WTC11 (cell line): ENCODE measurements around the gene GPR137B. TPM values are rescaled to one million over a fixed set of nuclear protein-coding genes. Genes with fewer than 3 reads are reported as not detected.
"Not testable (repeated sequence)": the region's sequence is repeated elsewhere in the genome, so short reads cannot be mapped to it uniquely, and the experiment has no call there.

Source experiments
- ATAC-seq: fragments of 200-7000 bp; cut with Tn5 transposase; 2 replicates; pipeline ENCODE4 v1.10.0; 2021; ENCODE audit warnings: mild to moderate bottlenecking, moderate library complexity
- CTCF ChIA-PET: fragments of 300-600 bp; sonication (Branson Sonifier 250); formaldehyde crosslinking; loops from one replicate; lab custom pipeline; 2021; ENCODE audit warnings: antibody characterized with exemption; lab: Charles Lee
- POLR2A ChIA-PET: fragments of 350-600 bp; sonication (Branson Sonifier 250); formaldehyde crosslinking; loops from one replicate; lab custom pipeline; 2021; ENCODE audit warnings: antibody characterized with exemption; lab: Charles Lee
- DNase-seq: peaks from one replicate; pipeline ENCODE4 v3.0.0; 2021; ENCODE audit warnings: low spot score
- H3K27ac Mint-ChIP-seq: 2 replicates; pipeline ENCODE4 v1.8.0; 2021; ENCODE audit warnings: mixed read lengths
- H3K27me3 Mint-ChIP-seq: 2 replicates; pipeline ENCODE4 v1.8.0; 2021; ENCODE audit warnings: low read depth, mild to moderate bottlenecking, moderate library complexity, mixed read lengths
- H3K36me3 Mint-ChIP-seq: 2 replicates; pipeline ENCODE4 v1.8.0; 2021; ENCODE audit warnings: mixed read lengths
- H3K4me1 Mint-ChIP-seq: 2 replicates; pipeline ENCODE4 v1.8.0; 2022; ENCODE audit warnings: mixed read lengths
- H3K4me3 Mint-ChIP-seq: 2 replicates; pipeline ENCODE4 v1.8.0; 2021; ENCODE audit warnings: mild to moderate bottlenecking, moderate library complexity, mixed read lengths
- H3K9me3 Mint-ChIP-seq: 2 replicates; pipeline ENCODE4 v1.8.0; 2021; ENCODE audit warnings: mixed read lengths
- FOXJ3 ChIP-seq: sonication (generic); formaldehyde crosslinking; IDR thresholded peaks from 2 replicates; pipeline ENCODE4 v1.9.0; 2021; ENCODE audit warnings: missing genetic modification reagents, mild to moderate bottlenecking, borderline replicate concordance
- GTF2I ChIP-seq: fragments of 250-450 bp; sonication (Bioruptor Pico); conservative IDR thresholded peaks from 2 replicates; pipeline ENCODE4 v1.4.0; 2021; ENCODE audit warnings: mild to moderate bottlenecking
- HMGA2 ChIP-seq: fragments of 250-450 bp; sonication (Bioruptor Pico); IDR thresholded peaks from 2 replicates; pipeline ENCODE4 v1.4.0; 2021; ENCODE audit warnings: mild to moderate bottlenecking, moderate library complexity
- KAT7 ChIP-seq: sonication (generic); formaldehyde crosslinking; IDR thresholded peaks from 2 replicates; pipeline ENCODE4 v1.8.1; 2023; ENCODE audit warnings: missing genetic modification reagents, mild to moderate bottlenecking, borderline replicate concordance
- SP1 ChIP-seq: sonication (generic); formaldehyde crosslinking; conservative IDR thresholded peaks from 2 replicates; pipeline ENCODE4 v1.8.1; 2022; ENCODE audit warnings: missing genetic modification reagents
- TEAD4 ChIP-seq: sonication (generic); formaldehyde crosslinking; IDR thresholded peaks from 2 replicates; pipeline ENCODE4 v1.8.0; 2022; ENCODE audit warnings: mild to moderate bottlenecking, missing genetic modification reagents
- TP53 ChIP-seq: sonication (generic); formaldehyde crosslinking; IDR thresholded peaks from 2 replicates; pipeline ENCODE4 v1.8.1; 2023; ENCODE audit warnings: mild to moderate bottlenecking, missing genetic modification reagents
- ZNF219 ChIP-seq: sonication (generic); formaldehyde crosslinking; IDR thresholded peaks from 2 replicates; pipeline ENCODE4 v1.8.0; 2023; ENCODE audit warnings: missing genetic modification reagents, mild to moderate bottlenecking, borderline replicate concordance
- ZNF423 ChIP-seq: fragments of 250-450 bp; sonication (Bioruptor Pico); IDR thresholded peaks from 2 replicates; pipeline ENCODE4 v2.1.2; 2022; ENCODE audit warnings: mild to moderate bottlenecking, moderate library complexity
- ZNF671 ChIP-seq: fragments of 250-450 bp; sonication (Bioruptor Pico); IDR thresholded peaks from 2 replicates; pipeline ENCODE4 v1.8.0; 2021; ENCODE audit warnings: mild to moderate bottlenecking
- total RNA-seq: library from RNA; stranded (reverse); gene quantifications from 3 replicates; pipeline ENCODE4 v1.2.3, GENCODE V29; 2021
- TF ChIP-seq, protein P1 (sequence below): fragments of 250-450 bp; sonication (Bioruptor Pico); conservative IDR thresholded peaks from 2 replicates; pipeline ENCODE4 v1.9.0; 2021; ENCODE audit warnings: mild to moderate bottlenecking
- TF ChIP-seq, protein P2 (sequence below): fragments of 250-450 bp; sonication (Bioruptor Pico); IDR thresholded peaks from 2 replicates; pipeline ENCODE4 v1.9.0; 2021; ENCODE audit warnings: moderate library complexity, mild to moderate bottlenecking, inconsistent platforms, borderline replicate concordance
- TF ChIP-seq, protein P3 (sequence below): sonication (generic); formaldehyde crosslinking; IDR thresholded peaks from 2 replicates; pipeline ENCODE4 v1.8.1; 2022; ENCODE audit warnings: mild to moderate bottlenecking, missing genetic modification reagents, moderate library complexity, borderline replicate concordance

GPR137B gene
- total RNA-seq, 1 experiment from 2014 or later: 6.3 TPM

DNA sequence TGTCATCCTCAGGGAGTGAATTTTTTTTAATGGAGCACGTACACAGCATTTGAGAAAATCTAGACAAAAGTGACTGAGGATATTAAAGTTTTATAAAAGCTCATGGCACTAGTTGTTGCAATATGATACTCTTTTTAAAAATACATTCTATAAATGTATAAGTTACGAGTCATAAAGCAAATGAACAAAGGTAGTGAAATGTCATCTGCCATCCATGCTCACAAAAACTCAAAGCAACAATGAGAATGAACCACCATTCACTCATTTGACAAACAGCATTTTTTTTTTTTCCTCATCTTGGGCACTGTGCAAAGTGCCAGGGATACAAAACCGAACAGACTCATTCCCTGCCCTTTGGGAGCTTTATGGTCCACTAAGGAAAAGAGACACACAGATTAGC lies 38.7 kb downstream of the GPR137B start:
- H3K27me3 Mint-ChIP-seq: no peaks in the 10 kb centered on the region
- ATAC-seq (no peak), DNase-seq (no peak)
- H3K27ac Mint-ChIP-seq: no peak overlapping the region
- CTCF ChIA-PET: no interaction called here
- H3K9me3 Mint-ChIP-seq: no peaks in the 10 kb centered on the region
- TF ChIP-seq TEAD4 (CRISPR knock-in tag): no peak
- TF ChIP-seq ZNF671 (CRISPR knock-in tag): no peak
- TF ChIP-seq, protein P1, sequence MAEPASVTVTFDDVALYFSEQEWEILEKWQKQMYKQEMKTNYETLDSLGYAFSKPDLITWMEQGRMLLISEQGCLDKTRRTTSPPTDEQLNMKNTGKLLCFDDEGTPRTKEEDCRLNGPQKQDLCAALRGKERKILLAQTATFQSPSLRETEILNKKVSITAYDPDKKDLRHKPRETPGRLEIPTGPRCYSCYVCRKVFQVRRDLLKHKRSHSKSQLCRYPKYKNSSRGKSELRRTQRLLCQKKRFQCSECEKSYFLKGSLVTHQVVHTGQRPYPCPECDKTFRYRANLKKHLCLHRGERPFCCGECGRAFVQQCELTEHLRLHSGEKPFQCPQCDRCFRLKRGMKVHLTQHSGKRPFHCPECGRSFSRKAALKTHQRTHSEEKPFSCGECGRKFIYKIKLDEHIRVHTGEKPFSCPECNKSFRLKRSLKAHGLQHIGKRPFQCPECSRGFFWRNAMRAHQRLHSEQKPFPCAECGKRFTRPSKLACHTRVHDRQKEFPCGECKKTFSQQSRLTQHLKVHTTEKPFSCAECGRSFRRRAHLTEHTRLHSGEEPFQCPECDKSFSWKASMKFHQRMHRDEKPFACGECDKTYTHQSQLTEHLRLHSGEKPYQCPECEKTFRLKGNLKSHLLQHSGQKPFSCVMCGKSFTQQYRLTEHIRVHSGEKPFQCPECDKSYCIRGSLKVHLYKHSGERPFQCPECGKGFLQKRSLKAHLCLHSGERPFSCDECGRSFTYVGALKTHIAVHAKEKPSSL (CRISPR knock-in tag): no peak
- TF ChIP-seq ZNF423 (CRISPR knock-in tag): no peak
- TF ChIP-seq SP1 (CRISPR knock-in tag): no peak
- TF ChIP-seq HMGA2: no peak
- no peak for TF ChIP-seq FOXJ3 (CRISPR knock-in tag)
- POLR2A ChIA-PET: no interaction called here
- peaks cover 8% of the 10 kb centered on the region for H3K36me3 Mint-ChIP-seq
- no peaks in the 10 kb centered on the region for H3K4me1 Mint-ChIP-seq
- no peak overlapping the region for H3K4me3 Mint-ChIP-seq

DNA sequence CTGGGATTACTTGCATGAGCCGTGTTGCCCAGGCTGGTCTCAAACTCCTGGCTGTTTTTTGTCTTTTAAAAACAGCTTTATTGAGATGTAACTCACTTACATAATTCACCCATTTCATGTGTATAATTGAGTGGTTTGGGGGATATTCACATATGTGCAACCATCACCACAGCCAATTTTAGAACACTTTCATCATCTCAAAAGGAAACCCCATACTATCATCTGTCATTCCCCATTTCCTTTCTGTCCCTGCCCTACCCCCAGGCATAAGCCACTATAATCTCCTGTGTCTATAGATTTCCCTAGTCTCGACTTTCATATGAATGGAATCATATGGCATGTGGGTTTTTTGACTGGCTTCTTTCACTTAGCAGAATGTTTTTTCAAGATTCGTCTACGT lies 43.3 kb downstream of the GPR137B start:
- POLR2A ChIA-PET: no interaction called here

DNA sequence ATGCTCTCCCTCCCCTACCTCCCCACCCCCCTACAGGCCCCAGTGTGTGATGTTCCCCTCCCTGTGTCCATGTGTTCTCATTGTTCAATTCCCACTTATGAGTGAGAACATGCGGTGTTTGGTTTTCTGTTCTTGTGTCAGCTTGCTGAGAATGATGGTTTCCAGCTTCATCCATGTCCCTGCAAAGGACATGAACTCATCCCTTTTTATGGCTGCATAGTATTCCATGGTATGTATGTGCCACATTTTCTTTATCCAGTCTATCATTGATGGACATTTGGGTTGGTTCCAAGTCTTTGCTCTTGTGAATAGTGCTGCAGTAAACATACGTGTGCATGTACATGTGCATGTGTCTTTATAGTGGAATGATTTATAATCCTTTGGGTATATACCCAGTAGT lies 44.1 kb downstream of the GPR137B start:
- not testable (repeated sequence) for H3K27ac Mint-ChIP-seq

More for the DNA sequence above, 43.3 kb downstream of the GPR137B start:
- H3K27ac Mint-ChIP-seq: no peak overlapping the region
- TF ChIP-seq, protein P2, sequence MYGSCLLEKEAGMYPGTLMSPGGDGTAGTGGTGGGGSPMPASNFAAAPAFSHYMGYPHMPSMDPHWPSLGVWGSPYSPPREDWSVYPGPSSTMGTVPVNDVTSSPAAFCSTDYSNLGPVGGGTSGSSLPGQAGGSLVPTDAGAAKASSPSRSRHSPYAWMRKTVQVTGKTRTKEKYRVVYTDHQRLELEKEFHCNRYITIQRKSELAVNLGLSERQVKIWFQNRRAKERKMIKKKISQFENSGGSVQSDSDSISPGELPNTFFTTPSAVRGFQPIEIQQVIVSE (CRISPR knock-in tag): no peak
- TF ChIP-seq ZNF219 (CRISPR knock-in tag): no peak
- no peak for TF ChIP-seq KAT7 (CRISPR knock-in tag)
- no peak for TF ChIP-seq GTF2I (CRISPR knock-in tag)
- TF ChIP-seq, protein P3, sequence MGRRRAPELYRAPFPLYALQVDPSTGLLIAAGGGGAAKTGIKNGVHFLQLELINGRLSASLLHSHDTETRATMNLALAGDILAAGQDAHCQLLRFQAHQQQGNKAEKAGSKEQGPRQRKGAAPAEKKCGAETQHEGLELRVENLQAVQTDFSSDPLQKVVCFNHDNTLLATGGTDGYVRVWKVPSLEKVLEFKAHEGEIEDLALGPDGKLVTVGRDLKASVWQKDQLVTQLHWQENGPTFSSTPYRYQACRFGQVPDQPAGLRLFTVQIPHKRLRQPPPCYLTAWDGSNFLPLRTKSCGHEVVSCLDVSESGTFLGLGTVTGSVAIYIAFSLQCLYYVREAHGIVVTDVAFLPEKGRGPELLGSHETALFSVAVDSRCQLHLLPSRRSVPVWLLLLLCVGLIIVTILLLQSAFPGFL (CRISPR knock-in tag): no peak
- no peak for TF ChIP-seq SP1 (CRISPR knock-in tag)
- TF ChIP-seq TP53 (CRISPR knock-in tag): no peak
- DNase-seq: no peak
- H3K9me3 Mint-ChIP-seq: peaks cover 7% of the 10 kb centered on the region; the same call in 1 of the 2 replicates
- no peaks in the 10 kb centered on the region for H3K27me3 Mint-ChIP-seq
- H3K4me3 Mint-ChIP-seq: no peak overlapping the region
- ATAC-seq: no peak
- peaks cover 17% of the 10 kb centered on the region for H3K36me3 Mint-ChIP-seq
- H3K4me1 Mint-ChIP-seq: no peaks in the 10 kb centered on the region
- CTCF ChIA-PET: interaction anchor here (0.5 kb wide), 1 partner anchor 33 kb away, joined by 3 read pairs; no protein-coding TSS in a partner anchor

DNA sequence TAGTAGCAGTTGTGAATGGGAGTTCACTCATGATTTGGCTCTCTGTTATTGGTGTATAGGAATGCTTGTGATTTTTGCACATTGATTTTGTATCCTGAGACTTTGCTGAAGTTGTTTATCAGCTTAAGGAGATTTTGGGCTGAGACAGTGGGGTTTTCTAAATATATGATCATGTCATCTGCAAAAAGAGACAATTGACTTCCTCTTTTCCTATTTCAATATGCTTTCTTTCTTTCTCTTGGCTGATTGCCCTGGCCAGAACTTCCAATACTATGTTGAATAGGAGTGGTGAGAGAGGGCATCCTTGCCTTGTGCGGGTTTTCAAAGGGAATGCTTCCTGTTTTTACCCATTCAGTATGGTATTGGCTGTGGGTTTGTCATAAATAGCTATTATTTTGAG lies 45.7 kb downstream of the GPR137B start:
- ChIA-PET POLR2A (interaction anchor here (0.7 kb wide), 1 partner anchor 288 kb away, joined by 3 read pairs; no protein-coding TSS in a partner anchor), CTCF (interaction anchor here (1.6 kb wide), 1 partner anchor 19 kb away, joined by 3 read pairs; no protein-coding TSS in a partner anchor)
- peaks cover 17% of the 10 kb centered on the region for H3K36me3 Mint-ChIP-seq
- not testable (repeated sequence) for H3K27me3 Mint-ChIP-seq, H3K9me3 Mint-ChIP-seq, H3K4me3 Mint-ChIP-seq, H3K27ac Mint-ChIP-seq, DNase-seq, H3K4me1 Mint-ChIP-seq, ATAC-seq

More for the DNA sequence above, 44.1 kb downstream of the GPR137B start:
- ATAC-seq, POLR2A ChIA-PET, H3K9me3 Mint-ChIP-seq, H3K4me3 Mint-ChIP-seq, H3K27me3 Mint-ChIP-seq, DNase-seq, CTCF ChIA-PET, H3K4me1 Mint-ChIP-seq: not testable (repeated sequence)
- H3K36me3 Mint-ChIP-seq: peaks cover 17% of the 10 kb centered on the region
